HCT116 (cell line): ENCODE measurements around the gene SLC35G4.

Experiments used
- EGR1 ChIP-seq: IDR thresholded peaks from 2 replicates; pipeline ENCODE4 v1.6.1; 2012; ENCODE audit warnings: low read depth
- EZH2 ChIP-seq: fragments of 200-600 bp; sonication (generic); IDR thresholded peaks from 2 replicates; pipeline ENCODE4 v1.6.1; 2017; ENCODE audit warnings: antibody characterized with exemption, mixed run types
- EZH2phosphoT487 ChIP-seq: fragments of 200-600 bp; IDR thresholded peaks from 2 replicates; pipeline ENCODE4 v1.6.1; 2018; ENCODE audit warnings: antibody characterized with exemption, borderline replicate concordance
- JUND ChIP-seq: IDR thresholded peaks from 2 replicates; pipeline ENCODE4 v1.6.1; 2012
- POLR2A ChIP-seq: IDR thresholded peaks from 2 replicates; pipeline ENCODE4 v1.7.0; 2011; ENCODE audit warnings: borderline replicate concordance; ENCODE audit not compliant: insufficient read depth, insufficient read length; ENCODE audit errors: extremely low read depth
- POLR2AphosphoS5 ChIP-seq: IDR thresholded peaks from 2 replicates; pipeline ENCODE4 v1.6.1; 2011; ENCODE audit warnings: mild to moderate bottlenecking, low read depth, low read length, moderate library complexity
- TCF7L2 ChIP-seq: IDR thresholded peaks from 2 replicates; pipeline ENCODE4 v1.7.0; 2011; ENCODE audit warnings: borderline replicate concordance, inconsistent platforms; ENCODE audit not compliant: insufficient read depth, insufficient read length; ENCODE audit errors: extremely low read depth
- YY1 ChIP-seq: IDR thresholded peaks from 2 replicates; pipeline ENCODE4 v1.6.1; 2011; ENCODE audit warnings: low read length, low read depth, moderate library complexity, mild to moderate bottlenecking; ENCODE audit not compliant: insufficient replicate concordance; ENCODE audit errors: extremely low read depth
- TF ChIP-seq, protein P1 (sequence below), 3 experiments: fragments of 200-600 bp in 1 of 3; sonication (generic) in 1 of 3; IDR thresholded peaks in 2 of 3; conservative IDR thresholded peaks in 1 of 3; 2 replicates each; pipeline ENCODE4 v1.5.1; 2012 to 2017; ENCODE audit warnings: low read depth in 2 of 3, low read length in 2 of 3, antibody characterized with exemption in 1 of 3, borderline replicate concordance in 1 of 3, control low read depth in 1 of 3, mild to moderate bottlenecking in 1 of 3, mixed read lengths in 1 of 3, mixed run types in 1 of 3, moderate library complexity in 1 of 3; ENCODE audit not compliant: insufficient read depth in 1 of 3
- TF ChIP-seq, protein P2 (sequence below): IDR thresholded peaks from 2 replicates; pipeline ENCODE4 v1.6.1; 2012

DNA sequence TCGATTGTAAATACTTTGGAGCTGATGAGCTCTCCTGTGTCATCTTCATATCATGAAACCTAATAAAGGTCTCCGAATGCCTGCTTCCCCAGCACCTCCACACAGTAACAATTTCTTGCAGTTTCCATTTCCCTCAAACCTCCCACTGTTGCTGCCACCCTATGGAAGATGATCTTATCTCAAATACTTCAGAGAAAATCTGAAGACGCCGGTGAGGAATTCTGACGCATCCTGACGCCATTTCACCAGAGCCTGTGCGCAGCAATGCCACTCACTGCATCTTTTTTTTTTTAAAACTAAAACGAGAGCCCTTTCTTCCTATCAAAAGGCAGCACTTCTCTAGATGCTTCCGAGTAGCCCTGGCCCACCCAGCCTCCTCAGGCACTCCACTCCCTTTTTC, 47.8 kb downstream of the SLC35G4 start:
- TF ChIP-seq YY1 (no peak), POLR2AphosphoS5 (no peak), EZH2phosphoT487 (no peak), EZH2 (no peak), TCF7L2 (no peak), JUND (no peak), POLR2A (no peak), EGR1 (no peak)
- TF ChIP-seq, protein P1, sequence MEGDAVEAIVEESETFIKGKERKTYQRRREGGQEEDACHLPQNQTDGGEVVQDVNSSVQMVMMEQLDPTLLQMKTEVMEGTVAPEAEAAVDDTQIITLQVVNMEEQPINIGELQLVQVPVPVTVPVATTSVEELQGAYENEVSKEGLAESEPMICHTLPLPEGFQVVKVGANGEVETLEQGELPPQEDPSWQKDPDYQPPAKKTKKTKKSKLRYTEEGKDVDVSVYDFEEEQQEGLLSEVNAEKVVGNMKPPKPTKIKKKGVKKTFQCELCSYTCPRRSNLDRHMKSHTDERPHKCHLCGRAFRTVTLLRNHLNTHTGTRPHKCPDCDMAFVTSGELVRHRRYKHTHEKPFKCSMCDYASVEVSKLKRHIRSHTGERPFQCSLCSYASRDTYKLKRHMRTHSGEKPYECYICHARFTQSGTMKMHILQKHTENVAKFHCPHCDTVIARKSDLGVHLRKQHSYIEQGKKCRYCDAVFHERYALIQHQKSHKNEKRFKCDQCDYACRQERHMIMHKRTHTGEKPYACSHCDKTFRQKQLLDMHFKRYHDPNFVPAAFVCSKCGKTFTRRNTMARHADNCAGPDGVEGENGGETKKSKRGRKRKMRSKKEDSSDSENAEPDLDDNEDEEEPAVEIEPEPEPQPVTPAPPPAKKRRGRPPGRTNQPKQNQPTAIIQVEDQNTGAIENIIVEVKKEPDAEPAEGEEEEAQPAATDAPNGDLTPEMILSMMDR (IDR thresholded peaks at IDR 0.05 in 2 of 3, conservative IDR thresholded peaks at IDR 0.05 in 1 of 3; ENCODE audit: borderline replicate concordance in 1 of 3, insufficient read depth in 1 of 3, low read depth in 2 of 3, low read length in 2 of 3) = no peak
- TF ChIP-seq, protein P2, sequence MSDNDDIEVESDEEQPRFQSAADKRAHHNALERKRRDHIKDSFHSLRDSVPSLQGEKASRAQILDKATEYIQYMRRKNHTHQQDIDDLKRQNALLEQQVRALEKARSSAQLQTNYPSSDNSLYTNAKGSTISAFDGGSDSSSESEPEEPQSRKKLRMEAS = no peak
